ENCODE results near the gene TP73.

DNA sequence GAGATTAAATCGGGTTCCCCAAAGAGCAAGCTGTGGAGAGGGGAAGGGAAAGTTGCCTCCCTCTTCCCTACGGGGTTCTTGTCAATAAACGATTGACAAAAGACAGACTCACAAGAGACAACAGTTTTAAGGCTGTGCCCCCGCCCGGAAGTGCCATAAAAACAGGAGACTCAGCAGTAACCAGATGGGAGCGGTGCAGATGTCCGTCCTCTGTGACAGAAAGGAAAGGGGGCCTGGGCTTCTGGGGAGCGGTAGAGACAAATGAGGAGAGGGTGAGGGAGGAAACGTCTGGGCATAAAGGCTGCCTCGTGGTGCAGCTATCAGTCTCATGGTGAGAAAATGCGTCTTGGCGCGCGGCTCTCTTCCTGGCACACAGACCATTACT, 5.9 kb downstream of the TP73 start:
- no peak for TF ChIP-seq SIN3A (IDR thresholded peaks at IDR 0.05; ENCODE audit: borderline replicate concordance, insufficient read depth, low read length)
- TF ChIP-seq, protein P1, sequence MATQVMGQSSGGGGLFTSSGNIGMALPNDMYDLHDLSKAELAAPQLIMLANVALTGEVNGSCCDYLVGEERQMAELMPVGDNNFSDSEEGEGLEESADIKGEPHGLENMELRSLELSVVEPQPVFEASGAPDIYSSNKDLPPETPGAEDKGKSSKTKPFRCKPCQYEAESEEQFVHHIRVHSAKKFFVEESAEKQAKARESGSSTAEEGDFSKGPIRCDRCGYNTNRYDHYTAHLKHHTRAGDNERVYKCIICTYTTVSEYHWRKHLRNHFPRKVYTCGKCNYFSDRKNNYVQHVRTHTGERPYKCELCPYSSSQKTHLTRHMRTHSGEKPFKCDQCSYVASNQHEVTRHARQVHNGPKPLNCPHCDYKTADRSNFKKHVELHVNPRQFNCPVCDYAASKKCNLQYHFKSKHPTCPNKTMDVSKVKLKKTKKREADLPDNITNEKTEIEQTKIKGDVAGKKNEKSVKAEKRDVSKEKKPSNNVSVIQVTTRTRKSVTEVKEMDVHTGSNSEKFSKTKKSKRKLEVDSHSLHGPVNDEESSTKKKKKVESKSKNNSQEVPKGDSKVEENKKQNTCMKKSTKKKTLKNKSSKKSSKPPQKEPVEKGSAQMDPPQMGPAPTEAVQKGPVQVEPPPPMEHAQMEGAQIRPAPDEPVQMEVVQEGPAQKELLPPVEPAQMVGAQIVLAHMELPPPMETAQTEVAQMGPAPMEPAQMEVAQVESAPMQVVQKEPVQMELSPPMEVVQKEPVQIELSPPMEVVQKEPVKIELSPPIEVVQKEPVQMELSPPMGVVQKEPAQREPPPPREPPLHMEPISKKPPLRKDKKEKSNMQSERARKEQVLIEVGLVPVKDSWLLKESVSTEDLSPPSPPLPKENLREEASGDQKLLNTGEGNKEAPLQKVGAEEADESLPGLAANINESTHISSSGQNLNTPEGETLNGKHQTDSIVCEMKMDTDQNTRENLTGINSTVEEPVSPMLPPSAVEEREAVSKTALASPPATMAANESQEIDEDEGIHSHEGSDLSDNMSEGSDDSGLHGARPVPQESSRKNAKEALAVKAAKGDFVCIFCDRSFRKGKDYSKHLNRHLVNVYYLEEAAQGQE (IDR thresholded peaks at IDR 0.05; ENCODE audit: insufficient read depth in 1 of 2, low read depth in 2 of 2, low read length in 2 of 2), result no peak
- TF ChIP-seq POLR2AphosphoS5 (IDR thresholded peaks at IDR 0.05; ENCODE audit: low read depth, low read length), result no peak
